HEK293 (cell line): ENCODE results near the gene TIMP4.

Source experiments
- KLF7 ChIP-seq: fragments of 450-650 bp; formaldehyde crosslinking; IDR thresholded peaks from 2 replicates; pipeline ENCODE4 v1.5.1; 2016; ENCODE audit warnings: missing biosample characterization, missing genetic modification characterization, borderline replicate concordance
- ZNF302 ChIP-seq: fragments of 450-650 bp; formaldehyde crosslinking; IDR thresholded peaks from 2 replicates; pipeline ENCODE4 v1.5.1; 2016; ENCODE audit warnings: missing biosample characterization, missing genetic modification characterization, low read depth

DNA sequence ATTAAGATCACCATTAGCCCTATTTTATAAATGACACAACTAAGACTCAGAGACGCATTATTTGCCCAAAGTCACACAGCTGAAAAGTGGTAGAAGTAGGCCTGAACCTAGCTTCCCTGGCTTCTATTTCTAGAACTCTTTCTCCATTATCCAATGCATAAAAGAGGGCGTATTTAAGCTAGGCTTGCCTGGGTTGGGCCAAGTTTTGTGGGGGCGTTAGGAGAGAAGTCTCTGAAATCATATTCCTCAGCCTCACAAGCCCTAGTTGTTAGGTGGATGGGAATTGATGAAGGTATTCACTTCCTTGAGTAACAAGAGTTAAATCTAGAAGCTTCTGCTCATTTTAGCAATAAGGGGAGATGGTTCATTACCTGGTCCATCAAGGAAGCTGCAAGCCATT is 22.3 kb downstream of the TIMP4 start:
- TF ChIP-seq ZNF302 (tag by site-specific recombination) (no peak), KLF7 (tag by site-specific recombination) (no peak)
